ENCODE data around the gene SEMA4B. TPM values are rescaled to one million over a fixed set of nuclear protein-coding genes. Genes with fewer than 3 reads are reported as not detected.

The SEMA4B gene
- total RNA-seq, 2 donors from 2014 or later = 102 to 141 TPM

GRCh38 chr15:90232941-90233386 is 31.8 kb downstream of the SEMA4B start:
- Histone ChIP-seq H3K4me3 (peak overlapping the region; percentile 84), H3K27ac (peak overlapping the region; percentile 99), H3K36me3 (peaks cover 11% of the 10 kb centered on the region), H3K9me3 (no peaks in the 10 kb centered on the region), H3K4me1 (peaks cover 15% of the 10 kb centered on the region), H3K27me3 (no peaks in the 10 kb centered on the region), H3K9ac (ENCODE audit: low read depth in 2 of 2, low read length in 2 of 2) (peak overlapping the region; percentile 97 to 98)
- DNase-seq = no peak
- no peak for TF ChIP-seq CTCF (IDR thresholded peaks at IDR 0.05)
- intact Hi-C loops (cut with DNase I) = no loop called here

GRCh38 chr15:90233387-90234095 is 32.4 kb downstream of the SEMA4B start, which contains the start of gene CIB1:
CIB1 (minus strand) TSS chr15:90233941; CDS start chr15:90233885, 56 bp downstream.
- H3K4me3 ChIP-seq = peak within 1 kb of the TSS; percentile 84
- H3K9ac ChIP-seq (ENCODE audit: low read depth in 2 of 2, low read length in 2 of 2) = peak within 1 kb of the TSS; percentile 97 to 98
- H3K27me3 ChIP-seq = no peaks in the 10 kb centered on the region
- peak within 1 kb of the TSS; percentile 99 for H3K27ac ChIP-seq
- intact Hi-C loops (cut with DNase I) = no loop called here
- peak; percentile 55 for TF ChIP-seq CTCF (IDR thresholded peaks at IDR 0.05)
- H3K36me3 ChIP-seq = peaks cover 7% of the 10 kb centered on the region
- H3K9me3 ChIP-seq = no peaks in the 10 kb centered on the region
- H3K4me1 ChIP-seq = peaks cover 15% of the 10 kb centered on the region
- DNase-seq = peak; percentile 98

- DNase-seq = no peak
- Histone ChIP-seq H3K27me3 (no peaks in the 10 kb centered on the region), H3K27ac (peak within 1 kb of the TSS; percentile 99), H3K36me3 (no peaks in the 10 kb centered on the region), H3K4me3 (peak within 1 kb of the TSS; percentile 84), H3K9ac (ENCODE audit: low read depth in 2 of 2, low read length in 2 of 2) (peak within 1 kb of the TSS; percentile 97 to 98), H3K4me1 (peaks cover 15% of the 10 kb centered on the region), H3K9me3 (no peaks in the 10 kb centered on the region)
- intact Hi-C loops (cut with DNase I) = no loop called here
- TF ChIP-seq CTCF (IDR thresholded peaks at IDR 0.05) = no peak
Observed at GRCh38 chr15:90234096-90234988, 33.2 kb downstream of the SEMA4B start, which contains the start of gene GDPGP1. GDPGP1 (plus strand) TSS chr15:90234209; CDS start chr15:90240909, 6,700 bp downstream.

- intact Hi-C loops (cut with DNase I) = no loop called here
- H3K27me3 ChIP-seq = no peaks in the 10 kb centered on the region
- TF ChIP-seq CTCF (IDR thresholded peaks at IDR 0.05) = no peak
- no peak for DNase-seq
- no peaks in the 10 kb centered on the region for H3K36me3 ChIP-seq
- no peaks in the 10 kb centered on the region for H3K9me3 ChIP-seq
- H3K4me3 ChIP-seq = no peak overlapping the region
- H3K4me1 ChIP-seq = no peaks in the 10 kb centered on the region
- H3K27ac ChIP-seq = no peak overlapping the region
- no peak overlapping the region for H3K9ac ChIP-seq (ENCODE audit: low read depth in 2 of 2, low read length in 2 of 2)
Observed at GRCh38 chr15:90239371-90239770, 38.2 kb downstream of the SEMA4B start.

- no peaks in the 10 kb centered on the region for H3K4me1 ChIP-seq
- no peaks in the 10 kb centered on the region for H3K36me3 ChIP-seq
- intact Hi-C loops (cut with DNase I) = no loop called here
- H3K9ac ChIP-seq (ENCODE audit: low read depth in 2 of 2, low read length in 2 of 2) = no peak overlapping the region
- H3K27me3 ChIP-seq = no peaks in the 10 kb centered on the region
- H3K27ac ChIP-seq = no peak overlapping the region
- TF ChIP-seq CTCF (IDR thresholded peaks at IDR 0.05) = no peak
- H3K9me3 ChIP-seq = no peaks in the 10 kb centered on the region
- no peak for DNase-seq
- H3K4me3 ChIP-seq = no peak overlapping the region
Observed at GRCh38 chr15:90240856-90241255, 39.7 kb downstream of the SEMA4B start.

All from colonic mucosa (tissue), 4 donors.